ENCODE measurements around the gene ZNF385A.

The ZNF385A gene
- total RNA-seq: 0.48 to 1.3 reads per million in 2 donors

GRCh38 chr12:54384591-54385041 lies at the start of gene ZNF385A:
Gene ZNF385A (minus strand): TSS chr12:54384733. CDS start chr12:54384514, 219 bp downstream.
- DNase-seq: no peak

- DNase-seq: no peak
These were observed 48.3 kb upstream of the ZNF385A start for GRCh38 chr12:54432815-54433164.

- DNase-seq: no peak
These were observed 47.6 kb upstream of the ZNF385A start for GRCh38 chr12:54431911-54432814.

- DNase-seq: no peak
These were observed 46.0 kb upstream of the ZNF385A start for GRCh38 chr12:54430471-54431069.

- no peak for DNase-seq
These were observed 44.5 kb upstream of the ZNF385A start for GRCh38 chr12:54429014-54429471.

- DNase-seq: no peak
These were observed 43.8 kb upstream of the ZNF385A start for GRCh38 chr12:54428050-54429013.

- DNase-seq: no peak
These were observed 42.6 kb upstream of the ZNF385A start for GRCh38 chr12:54427106-54427505.

- DNase-seq: no peak
These were observed 42.2 kb upstream of the ZNF385A start for GRCh38 chr12:54426690-54427089.

- DNase-seq: no peak
These were observed 41.2 kb upstream of the ZNF385A start for GRCh38 chr12:54425702-54426101.

GRCh38 chr12:54424224-54424623 lies 39.7 kb upstream of the ZNF385A start:
- DNase-seq: no peak

GRCh38 chr12:54423816-54424150 lies 39.2 kb upstream of the ZNF385A start:
- no peak for DNase-seq

- no peak for DNase-seq
These were observed 37.3 kb upstream of the ZNF385A start for GRCh38 chr12:54421879-54422250.

- no peak for DNase-seq
These were observed 36.8 kb upstream of the ZNF385A start for GRCh38 chr12:54421175-54421878.

- DNase-seq: no peak
These were observed 36.2 kb upstream of the ZNF385A start for GRCh38 chr12:54420766-54421144.

GRCh38 chr12:54419088-54419887 lies 34.8 kb upstream of the ZNF385A start, which contains the start of gene ITGA5:
Gene ITGA5 (minus strand): TSS chr12:54419266. CDS start chr12:54419198, 68 bp downstream.
- DNase-seq: peak; percentile 50

GRCh38 chr12:54418441-54419087 lies 34.0 kb upstream of the ZNF385A start:
- DNase-seq: no peak

GRCh38 chr12:54417712-54418440 lies 33.3 kb upstream of the ZNF385A start:
- no peak for DNase-seq

GRCh38 chr12:54416687-54417603 lies 32.4 kb upstream of the ZNF385A start:
- DNase-seq: no peak

Data from T-helper 9 cell (primary cell).